HUDEP-2 (cell line): Measurements from ENCODE around the gene LDHAL6A.
A peak's percentile ranks its signal among the peaks of the same experiment; 100 is the strongest.
"Not testable (repeated sequence)": the region's sequence is repeated elsewhere in the genome, so short reads cannot be mapped to it uniquely, and the experiment has no call there.

Source experiments
- DNase-seq, 76 experiments: peaks; one replicate each; lab custom pipeline; 2025; ENCODE audit not compliant: unreplicated experiment in 76 of 76; lab: John Stamatoyannopoulos, UW

Gene LDHAL6A

GRCh38 chr11:18455686-18456372, at the start of gene LDHAL6A:
LDHAL6A (plus strand) TSS chr11:18455856; CDS start chr11:18456681, 825 bp downstream.
- no peak for DNase-seq

- not testable (repeated sequence) for DNase-seq
Measured at GRCh38 chr11:18407400-18407799, 48.3 kb upstream of the LDHAL6A start.

GRCh38 chr11:18408558-18409291, 46.9 kb upstream of the LDHAL6A start:
- peak in 1 of 76 experiments; percentile 9 for DNase-seq

- no peak for DNase-seq
Measured at GRCh38 chr11:18416459-18416858, 39.2 kb upstream of the LDHAL6A start.

- DNase-seq: no peak
Measured at GRCh38 chr11:18419040-18419439, 36.6 kb upstream of the LDHAL6A start.

- no peak for DNase-seq
Measured at GRCh38 chr11:18420067-18420466, 35.6 kb upstream of the LDHAL6A start.

- DNase-seq: no peak
Measured at GRCh38 chr11:18427240-18427639, 28.4 kb upstream of the LDHAL6A start.

- no peak for DNase-seq
Measured at GRCh38 chr11:18429332-18429731, 26.3 kb upstream of the LDHAL6A start.

GRCh38 chr11:18438691-18439090, 17.0 kb upstream of the LDHAL6A start:
- no peak for DNase-seq

GRCh38 chr11:18449251-18449650, 6.4 kb upstream of the LDHAL6A start:
- DNase-seq: no peak

- DNase-seq: no peak
Measured at GRCh38 chr11:18452927-18453326, 2.7 kb upstream of the LDHAL6A start.

GRCh38 chr11:18457450-18457849, 1.8 kb downstream of the LDHAL6A start:
- DNase-seq: peak in 6 of 76 experiments; percentile 3 to 41 (median 10)

GRCh38 chr11:18459634-18460033, 4.0 kb downstream of the LDHAL6A start:
- DNase-seq: no peak

GRCh38 chr11:18461909-18462308, 6.3 kb downstream of the LDHAL6A start:
- DNase-seq: no peak

GRCh38 chr11:18463439-18463838, 7.8 kb downstream of the LDHAL6A start:
- DNase-seq: no peak

- no peak for DNase-seq
Measured at GRCh38 chr11:18466402-18466801, 10.7 kb downstream of the LDHAL6A start.

- no peak for DNase-seq
Measured at GRCh38 chr11:18468059-18468458, 12.4 kb downstream of the LDHAL6A start.

GRCh38 chr11:18468961-18469360, 13.3 kb downstream of the LDHAL6A start:
- DNase-seq: no peak

GRCh38 chr11:18471995-18472394, 16.3 kb downstream of the LDHAL6A start:
- no peak for DNase-seq

- no peak for DNase-seq
Measured at GRCh38 chr11:18472587-18472986, 16.9 kb downstream of the LDHAL6A start.

- DNase-seq: no peak
Measured at GRCh38 chr11:18479063-18479462, 23.4 kb downstream of the LDHAL6A start.

GRCh38 chr11:18485913-18486528, 30.4 kb downstream of the LDHAL6A start:
- DNase-seq: no peak
